Neural cell (in vitro differentiated cells): ENCODE data around the gene CD200R1L.

Experiments used
- RAD21 ChIP-seq: fragments of 450-650 bp; conservative IDR thresholded peaks from 2 replicates; pipeline ENCODE4 v1.6.1; 2014; ENCODE audit warnings: antibody characterized with exemption, mild to moderate bottlenecking, moderate library complexity
- TF ChIP-seq, protein P1 (sequence below): fragments of 450-650 bp; IDR thresholded peaks from 2 replicates; pipeline ENCODE4 v1.5.1; 2014; ENCODE audit warnings: antibody characterized with exemption, mild to moderate bottlenecking, moderate library complexity; ENCODE audit not compliant: poor library complexity, severe bottlenecking

DNA sequence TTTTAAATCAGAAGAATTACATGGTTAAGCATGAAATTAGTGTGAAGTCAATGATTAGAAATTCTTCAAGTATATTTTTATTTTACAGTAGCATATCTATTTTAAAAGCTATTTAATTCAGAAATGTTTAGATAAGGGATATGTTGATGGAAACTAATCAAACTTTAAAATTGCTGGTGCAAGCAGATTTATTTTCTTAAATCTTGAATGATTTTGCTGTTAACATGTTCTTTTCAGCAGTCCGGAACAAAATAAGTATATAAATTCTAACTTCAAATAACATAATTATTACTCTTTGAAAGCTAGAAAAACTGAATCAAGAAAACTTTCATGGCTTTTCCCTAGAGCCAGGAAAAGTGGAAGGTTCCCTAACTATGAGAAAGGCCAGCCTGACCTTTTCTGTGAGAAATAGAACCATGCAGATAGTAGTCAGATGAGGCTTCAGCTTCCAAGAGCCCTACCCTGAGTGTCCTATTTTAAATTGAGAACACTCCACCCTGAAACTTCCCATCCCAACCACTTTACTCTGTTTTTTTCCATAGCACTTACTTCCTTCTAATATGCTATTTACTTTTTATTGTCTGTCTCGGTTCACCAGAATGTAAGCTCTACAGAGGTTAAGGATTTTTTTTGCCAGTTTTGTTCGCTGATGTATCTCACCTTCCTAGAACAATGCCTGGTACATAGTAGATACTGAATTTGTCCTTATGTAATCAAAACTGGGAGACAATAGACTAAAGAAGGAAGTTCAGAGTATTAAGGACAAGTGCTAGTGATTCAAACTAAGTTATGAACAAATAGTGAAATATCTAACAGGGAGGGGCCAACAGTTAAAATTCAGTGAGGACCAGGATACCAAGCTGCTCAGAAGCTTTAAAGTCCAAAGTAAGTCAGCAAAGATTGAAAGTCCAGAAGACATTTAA lies 66.8 kb downstream of the CD200R1L start:
- TF ChIP-seq RAD21 = no peak
- TF ChIP-seq, protein P1, sequence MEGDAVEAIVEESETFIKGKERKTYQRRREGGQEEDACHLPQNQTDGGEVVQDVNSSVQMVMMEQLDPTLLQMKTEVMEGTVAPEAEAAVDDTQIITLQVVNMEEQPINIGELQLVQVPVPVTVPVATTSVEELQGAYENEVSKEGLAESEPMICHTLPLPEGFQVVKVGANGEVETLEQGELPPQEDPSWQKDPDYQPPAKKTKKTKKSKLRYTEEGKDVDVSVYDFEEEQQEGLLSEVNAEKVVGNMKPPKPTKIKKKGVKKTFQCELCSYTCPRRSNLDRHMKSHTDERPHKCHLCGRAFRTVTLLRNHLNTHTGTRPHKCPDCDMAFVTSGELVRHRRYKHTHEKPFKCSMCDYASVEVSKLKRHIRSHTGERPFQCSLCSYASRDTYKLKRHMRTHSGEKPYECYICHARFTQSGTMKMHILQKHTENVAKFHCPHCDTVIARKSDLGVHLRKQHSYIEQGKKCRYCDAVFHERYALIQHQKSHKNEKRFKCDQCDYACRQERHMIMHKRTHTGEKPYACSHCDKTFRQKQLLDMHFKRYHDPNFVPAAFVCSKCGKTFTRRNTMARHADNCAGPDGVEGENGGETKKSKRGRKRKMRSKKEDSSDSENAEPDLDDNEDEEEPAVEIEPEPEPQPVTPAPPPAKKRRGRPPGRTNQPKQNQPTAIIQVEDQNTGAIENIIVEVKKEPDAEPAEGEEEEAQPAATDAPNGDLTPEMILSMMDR = no peak
